Sigmoid colon (tissue), 7 donors: Measurements from ENCODE around the gene BANK1. TPM values are rescaled to one million over a fixed set of nuclear protein-coding genes. Genes with fewer than 3 reads are reported as not detected.

ENCODE experiments used
- DNase-seq: peaks from one replicate; pipeline ENCODE4 v3.0.0-alpha.2; 2019
- H3K27ac ChIP-seq, 4 donors: fragments of 200-600 bp; sonication (generic); one replicate each; pipeline ENCODE4 v1.5.1; 2016 to 2019; ENCODE audit warnings: mild to moderate bottlenecking in 1 of 4
- H3K27me3 ChIP-seq, 3 donors: fragments of 200-600 bp; sonication (generic); one replicate each; pipeline ENCODE4 v1.5.1; 2019; ENCODE audit warnings: mild to moderate bottlenecking in 1 of 3
- H3K36me3 ChIP-seq, 4 donors: fragments of 200-600 bp; sonication (generic); one replicate each; pipeline ENCODE4 v1.5.1; 2016 to 2019
- H3K4me1 ChIP-seq, 4 donors: fragments of 200-600 bp; sonication (generic); one replicate each; pipeline ENCODE4 v1.5.1; 2017 to 2019
- H3K4me3 ChIP-seq, 4 donors: fragments of 200-600 bp; sonication (generic); one replicate each; pipeline ENCODE4 v1.5.1; 2017 to 2019; ENCODE audit warnings: mild to moderate bottlenecking in 2 of 4, moderate library complexity in 1 of 4
- H3K9me3 ChIP-seq, 4 donors: fragments of 200-600 bp in 3 of 4; sonication (generic) in 3 of 4; one replicate each; pipeline versions ENCODE4 v1.5.1 to v1.6.1; 2013 to 2019
- EP300 ChIP-seq, 4 donors: sonication (generic); formaldehyde crosslinking; IDR thresholded peaks; one replicate each; pipeline ENCODE4 v1.6.1; 2017; ENCODE audit warnings: antibody characterized with exemption in 4 of 4
- POLR2A ChIP-seq, 2 donors: fragments of 450-650 bp; IDR thresholded peaks; one replicate each; pipeline ENCODE4 v1.6.1; 2016; ENCODE audit warnings: antibody characterized with exemption in 2 of 2, mild to moderate bottlenecking in 2 of 2, moderate library complexity in 2 of 2
- POLR2AphosphoS5 ChIP-seq, 4 donors: sonication (generic); formaldehyde crosslinking; IDR thresholded peaks; one replicate each; pipeline ENCODE4 v1.6.1; 2017; ENCODE audit warnings: antibody characterized with exemption in 4 of 4
- WGBS, 2 donors: extraction: QIAGEN DNeasy Blood & Tissue Kit; methylation state at CpG; one replicate each; pipeline ENCODE4 v1.1.7; 2013; 5-methylcytosine and 5-hydroxymethylcytosine counted together
- intact Hi-C: fragments of 100-400 bp; cut with DNase I; formaldehyde crosslinking; loops from one replicate; pipeline ENCODE4 v1.15.1; 2023
- polyA plus RNA-seq, 3 donors: library from polyadenylated mRNA; stranded (reverse); fragments of 200-250 nt; gene quantifications; one replicate each; pipeline ENCODE4 v1.2.3, GENCODE V29; 2013
- total RNA-seq, 4 donors: library from RNA; depleted of rRNA; stranded (reverse); fragments of >200 nt; gene quantifications; one replicate each; pipeline ENCODE4 v1.1.0, GENCODE V29; 2016
- TF ChIP-seq, protein P1 (sequence below), 4 experiments: fragments of 450-650 bp in 3 of 4; fragments of 200-600 bp in 1 of 4; IDR thresholded peaks; one replicate each; pipeline ENCODE4 v1.5.1; 2016 to 2019; ENCODE audit warnings: antibody characterized with exemption in 4 of 4, mild to moderate bottlenecking in 3 of 4, moderate library complexity in 2 of 4
- donor health status: healthy with polysubstance abuse.
- donor health status: Bipolar disorder and iron deficiency.
- donor health status: healthy.

The BANK1 gene
- total and polyA plus RNA-seq, 7 donors = 0.69 to 25.2 (median 1.2) TPM

DNA sequence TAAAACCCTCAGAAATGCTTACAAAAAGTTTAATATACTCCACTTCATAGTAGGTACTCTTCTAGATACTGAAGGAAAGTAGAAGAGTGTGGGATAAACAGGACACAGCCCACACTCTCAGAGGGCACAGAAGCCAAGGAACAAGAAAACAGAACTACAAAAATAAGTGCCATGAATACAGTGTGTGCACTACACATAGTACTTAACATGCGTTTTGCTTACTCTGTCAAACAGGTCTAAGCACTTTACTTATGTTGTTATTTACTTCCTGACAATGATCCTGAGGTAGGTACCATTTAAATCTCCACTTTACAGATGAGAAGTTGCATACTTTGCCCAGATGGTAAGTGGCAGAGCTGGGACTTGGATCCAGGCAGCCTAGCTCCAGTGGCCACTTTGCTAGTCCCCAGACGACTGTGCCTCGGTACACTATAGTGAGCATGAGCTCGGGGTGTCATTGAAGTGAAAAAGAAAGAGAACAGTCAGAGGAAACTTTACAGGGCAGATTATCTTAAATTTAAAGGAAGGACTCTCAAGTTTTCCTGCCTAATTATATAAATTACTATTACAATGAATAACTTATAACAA lies 120.3 kb downstream of the BANK1 start:
- Histone ChIP-seq H3K27me3 (no peaks in the 10 kb centered on the region), H3K36me3 (no peaks in the 10 kb centered on the region), H3K4me1 (no peaks in the 10 kb centered on the region), H3K27ac (no peak overlapping the region), H3K4me3 (no peak overlapping the region), H3K9me3 (peaks cover 0 to 3% (median 0%) of the 10 kb centered on the region in 4 donors)
- no peak for DNase-seq
- TF ChIP-seq POLR2AphosphoS5 (IDR thresholded peaks at IDR 0.05) (no peak), EP300 (IDR thresholded peaks at IDR 0.05) (no peak), POLR2A (IDR thresholded peaks at IDR 0.05) (no peak)
- TF ChIP-seq, protein P1, sequence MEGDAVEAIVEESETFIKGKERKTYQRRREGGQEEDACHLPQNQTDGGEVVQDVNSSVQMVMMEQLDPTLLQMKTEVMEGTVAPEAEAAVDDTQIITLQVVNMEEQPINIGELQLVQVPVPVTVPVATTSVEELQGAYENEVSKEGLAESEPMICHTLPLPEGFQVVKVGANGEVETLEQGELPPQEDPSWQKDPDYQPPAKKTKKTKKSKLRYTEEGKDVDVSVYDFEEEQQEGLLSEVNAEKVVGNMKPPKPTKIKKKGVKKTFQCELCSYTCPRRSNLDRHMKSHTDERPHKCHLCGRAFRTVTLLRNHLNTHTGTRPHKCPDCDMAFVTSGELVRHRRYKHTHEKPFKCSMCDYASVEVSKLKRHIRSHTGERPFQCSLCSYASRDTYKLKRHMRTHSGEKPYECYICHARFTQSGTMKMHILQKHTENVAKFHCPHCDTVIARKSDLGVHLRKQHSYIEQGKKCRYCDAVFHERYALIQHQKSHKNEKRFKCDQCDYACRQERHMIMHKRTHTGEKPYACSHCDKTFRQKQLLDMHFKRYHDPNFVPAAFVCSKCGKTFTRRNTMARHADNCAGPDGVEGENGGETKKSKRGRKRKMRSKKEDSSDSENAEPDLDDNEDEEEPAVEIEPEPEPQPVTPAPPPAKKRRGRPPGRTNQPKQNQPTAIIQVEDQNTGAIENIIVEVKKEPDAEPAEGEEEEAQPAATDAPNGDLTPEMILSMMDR (IDR thresholded peaks at IDR 0.05) = no peak
- intact Hi-C loops = no loop called here
- 79 to 88% methylated on average over 4 of the region's 4 CpGs for WGBS, 2 donors

DNA sequence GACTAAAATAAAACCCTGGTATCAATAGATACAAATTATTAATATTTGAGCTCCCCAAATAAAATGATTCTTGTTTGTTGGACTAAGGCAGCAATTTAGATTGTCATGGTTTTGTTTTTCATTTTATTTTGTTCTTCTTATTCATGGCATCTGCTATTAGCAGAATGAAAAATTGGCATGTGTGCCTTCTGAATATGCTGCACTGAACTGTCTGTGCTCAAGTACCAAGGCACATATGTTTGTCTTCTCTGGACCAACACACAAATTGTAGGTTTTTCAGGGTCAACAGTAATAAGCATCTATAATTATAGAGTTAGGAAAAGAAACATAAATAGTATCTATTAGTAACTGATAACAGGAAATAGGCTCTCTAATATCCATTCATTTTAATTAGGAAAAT lies 121.1 kb downstream of the BANK1 start:
- peaks cover 0 to 3% (median 0%) of the 10 kb centered on the region in 4 donors for H3K9me3 ChIP-seq
- TF ChIP-seq POLR2AphosphoS5 (IDR thresholded peaks at IDR 0.05) (no peak), EP300 (IDR thresholded peaks at IDR 0.05) (no peak), POLR2A (IDR thresholded peaks at IDR 0.05) (no peak)
- TF ChIP-seq, protein P1 (IDR thresholded peaks at IDR 0.05) = no peak
- no peak overlapping the region for H3K27ac ChIP-seq
- no peak overlapping the region for H3K4me3 ChIP-seq
- intact Hi-C loops = no loop called here
- no peaks in the 10 kb centered on the region for H3K36me3 ChIP-seq
- DNase-seq = no peak
- H3K27me3 ChIP-seq = no peaks in the 10 kb centered on the region
- no peaks in the 10 kb centered on the region for H3K4me1 ChIP-seq

DNA sequence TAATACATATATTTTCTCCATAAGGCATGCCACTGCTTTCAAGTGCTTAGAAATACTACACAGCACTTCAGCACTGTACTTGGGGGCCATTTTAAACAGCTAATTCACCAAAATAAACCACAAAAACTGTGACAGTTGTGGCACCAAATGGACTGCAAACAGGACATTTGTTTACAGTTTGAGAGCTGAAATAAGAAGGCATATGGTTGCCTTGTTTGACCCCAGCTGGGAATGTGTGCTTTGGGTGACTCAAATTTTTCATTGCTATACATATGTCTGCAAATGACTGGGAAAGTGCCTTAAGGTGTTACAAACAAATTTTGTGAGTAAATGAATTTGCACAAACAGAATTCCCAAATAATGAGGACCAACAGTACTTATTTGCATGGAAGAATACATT lies 124.2 kb downstream of the BANK1 start:
- Histone ChIP-seq H3K27ac (no peak overlapping the region), H3K36me3 (no peaks in the 10 kb centered on the region), H3K4me3 (no peak overlapping the region), H3K9me3 (peaks cover 0 to 3% (median 0%) of the 10 kb centered on the region in 4 donors), H3K27me3 (no peaks in the 10 kb centered on the region), H3K4me1 (no peaks in the 10 kb centered on the region)
- DNase-seq = no peak
- intact Hi-C loops = no loop called here
- TF ChIP-seq, protein P1 (IDR thresholded peaks at IDR 0.05) = no peak
- TF ChIP-seq POLR2A (IDR thresholded peaks at IDR 0.05) (no peak), EP300 (IDR thresholded peaks at IDR 0.05) (no peak), POLR2AphosphoS5 (IDR thresholded peaks at IDR 0.05) (no peak)

DNA sequence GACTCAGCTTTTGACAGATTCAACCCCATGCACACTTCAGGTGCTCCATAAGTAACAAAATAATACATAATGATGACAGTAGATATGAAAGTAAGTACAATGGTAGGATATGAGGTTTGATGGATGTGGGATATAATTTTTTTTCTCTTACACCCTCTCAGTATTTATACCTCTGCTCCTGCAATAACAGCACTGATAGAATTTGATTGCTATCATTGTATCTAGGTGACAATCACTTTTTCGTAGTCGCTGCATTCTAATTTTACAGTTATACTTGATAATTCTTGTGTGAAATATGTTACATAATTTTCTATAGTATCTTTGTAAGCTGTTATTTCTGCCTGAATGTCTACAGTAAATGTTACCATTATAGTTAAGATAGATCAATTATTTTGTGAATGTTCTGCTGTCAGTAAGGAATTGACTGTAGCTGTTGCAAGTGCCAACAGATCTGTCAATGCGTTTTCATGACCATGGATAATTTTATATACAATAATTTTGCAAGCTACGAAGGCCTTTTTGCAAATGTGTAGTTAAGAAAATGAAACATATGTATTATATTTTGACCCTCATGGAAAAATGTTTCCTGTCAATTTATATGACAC lies 128.9 kb downstream of the BANK1 start:
- Histone ChIP-seq H3K36me3 (no peaks in the 10 kb centered on the region), H3K4me1 (no peaks in the 10 kb centered on the region), H3K4me3 (no peak overlapping the region), H3K9me3 (no peaks in the 10 kb centered on the region), H3K27me3 (no peaks in the 10 kb centered on the region), H3K27ac (no peak overlapping the region)
- intact Hi-C loops = no loop called here
- DNase-seq = no peak
- 93 to 97% methylated on average over 4 of the region's 4 CpGs for WGBS, 2 donors
- TF ChIP-seq POLR2A (IDR thresholded peaks at IDR 0.05) = no peak
- TF ChIP-seq, protein P1 (IDR thresholded peaks at IDR 0.05) = no peak

DNA sequence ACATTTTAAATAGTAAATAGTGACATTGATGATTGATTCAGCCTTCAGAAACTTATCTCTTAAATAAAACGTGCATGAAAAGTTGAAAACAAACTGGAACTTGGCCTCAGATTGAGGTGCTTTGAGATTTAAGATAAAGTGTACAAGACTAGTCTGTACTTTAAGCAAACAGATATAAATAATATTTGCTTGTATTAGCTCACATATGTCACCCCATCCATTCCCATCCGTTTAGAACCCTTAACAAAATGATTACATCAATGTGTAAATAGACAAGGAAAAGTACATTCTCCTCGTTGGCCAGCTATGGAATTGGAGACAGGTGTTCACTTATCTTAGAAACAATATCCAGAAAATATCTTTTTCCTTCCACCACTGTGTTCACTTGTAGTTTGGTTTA lies 130.8 kb downstream of the BANK1 start:
- WGBS, 2 donors = 24 to 55% methylated on average over 3 of the region's 3 CpGs
- Histone ChIP-seq H3K36me3 (no peaks in the 10 kb centered on the region), H3K4me3 (no peak overlapping the region), H3K27ac (no peak overlapping the region), H3K4me1 (no peaks in the 10 kb centered on the region), H3K9me3 (no peaks in the 10 kb centered on the region), H3K27me3 (no peaks in the 10 kb centered on the region)
- intact Hi-C loops = no loop called here
- DNase-seq = no peak
- TF ChIP-seq POLR2A (IDR thresholded peaks at IDR 0.05) (no peak), POLR2AphosphoS5 (IDR thresholded peaks at IDR 0.05) (no peak), EP300 (IDR thresholded peaks at IDR 0.05) (no peak)
- TF ChIP-seq, protein P1 (IDR thresholded peaks at IDR 0.05) = no peak
